A549 (cell line): ENCODE data around the gene NEK9. TPM values are rescaled to one million over a fixed set of nuclear protein-coding genes. Genes with fewer than 3 reads are reported as not detected.

ENCODE experiments used
- ATAC-seq, 2 experiments: fragments of 200-7000 bp in 1 of 2; fragments of >200 bp in 1 of 2; cut with Nextera tagmentation in 1 of 2; cut with Tn5 transposase in 1 of 2; 3 replicates each; pipeline versions ENCODE4 v1.8.0 to v1.9.1; 2018 to 2020; ENCODE audit warnings: mild to moderate bottlenecking in 1 of 2, moderate library complexity in 1 of 2
- CTCF ChIA-PET: fragments of 300-600 bp; sonication (Branson Sonifier 250); formaldehyde crosslinking; extraction: SDS; loops from one replicate; lab custom pipeline; 2021; ENCODE audit warnings: antibody characterized with exemption, inconsistent platforms; lab: Yijun Ruan, JAX
- POLR2A ChIA-PET: fragments of 350-600 bp; formaldehyde crosslinking; extraction: SDS; loops from one replicate; lab custom pipeline; 2021; ENCODE audit warnings: antibody characterized with exemption, inconsistent platforms; lab: Yijun Ruan, JAX
- DNase-seq, 2 experiments: peaks; one replicate each; pipeline versions ENCODE4 v3.0.0 to v3.0.0-alpha.2; 2011 to 2016; ENCODE audit warnings: low read depth in 1 of 2, low spot score in 1 of 2
- FAIRE-seq: peaks from 2 replicates; lab custom pipeline; 2011; peaks lifted over from hg19 to GRCh38; lab: Jason Lieb, UNC
- H3K27ac ChIP-seq, 2 experiments: fragments of >200 bp; sonication (Bioruptor Twin); formaldehyde crosslinking; 3 replicates each; pipeline ENCODE4 v1.5.1; 2016 to 2017
- H3K4me1 ChIP-seq: fragments of >200 bp; sonication (Bioruptor Twin); formaldehyde crosslinking; 3 replicates; pipeline ENCODE4 v1.6.1; 2016
- H3K4me2 ChIP-seq: fragments of >200 bp; sonication (Bioruptor Twin); formaldehyde crosslinking; 3 replicates; pipeline ENCODE4 v1.6.1; 2016
- H3K4me3 ChIP-seq: fragments of >200 bp; sonication (Bioruptor Twin); formaldehyde crosslinking; 3 replicates; pipeline ENCODE4 v1.5.1; 2016
- H3K9me3 ChIP-seq: fragments of >200 bp; sonication (Bioruptor Twin); formaldehyde crosslinking; 3 replicates; pipeline ENCODE4 v1.6.1; 2016
- ATOH8 ChIP-seq: fragments of 250-450 bp; sonication (Bioruptor Pico); IDR thresholded peaks from 2 replicates; pipeline ENCODE4 v1.5.0; 2020; ENCODE audit warnings: low read depth, mild to moderate bottlenecking, moderate library complexity
- BCL3 ChIP-seq: fragments of >200 bp; sonication (Bioruptor Twin); formaldehyde crosslinking; IDR thresholded peaks from 3 replicates; pipeline ENCODE4 v1.6.1; 2016
- CHD2 ChIP-seq: fragments of 150-350 bp; IDR thresholded peaks from 2 replicates; pipeline ENCODE4 v1.6.1; 2014; ENCODE audit warnings: low read length; ENCODE audit not compliant: partially characterized antibody
- EHF ChIP-seq: fragments of 250-450 bp; sonication (Bioruptor Pico); IDR thresholded peaks from 2 replicates; pipeline ENCODE4 v1.5.0; 2020; ENCODE audit warnings: mild to moderate bottlenecking
- EP300 ChIP-seq, 2 experiments: fragments of >200 bp; sonication (Bioruptor Twin); formaldehyde crosslinking; IDR thresholded peaks; 2 replicates in 1 of 2; 3 replicates in 1 of 2; pipeline ENCODE4 v1.6.1; 2016 to 2017
- ESRRA ChIP-seq: fragments of 150-350 bp; IDR thresholded peaks from 2 replicates; pipeline ENCODE4 v1.6.1; 2014; ENCODE audit warnings: mild to moderate bottlenecking, low read length, borderline replicate concordance
- HDAC2 ChIP-seq: fragments of 200-600 bp; sonication (generic); IDR thresholded peaks from 2 replicates; pipeline ENCODE4 v1.6.1; 2016
- HEYL ChIP-seq: fragments of 250-450 bp; sonication (Bioruptor Pico); IDR thresholded peaks from 2 replicates; pipeline ENCODE4 v1.8.0; 2021; ENCODE audit warnings: mild to moderate bottlenecking, moderate library complexity
- HOXB13 ChIP-seq: fragments of 250-450 bp; sonication (Bioruptor Pico); IDR thresholded peaks from 2 replicates; pipeline ENCODE4 v1.5.0; 2020; ENCODE audit warnings: low read depth, mild to moderate bottlenecking, moderate library complexity
- HOXB5 ChIP-seq: fragments of 250-450 bp; sonication (Bioruptor Pico); IDR thresholded peaks from 2 replicates; pipeline ENCODE4 v1.5.0; 2020; ENCODE audit warnings: mild to moderate bottlenecking, moderate library complexity
- JUN ChIP-seq, 2 experiments: fragments of >200 bp; sonication (Bioruptor Twin); formaldehyde crosslinking; IDR thresholded peaks; 2 replicates in 1 of 2; 3 replicates in 1 of 2; pipeline ENCODE4 v1.6.1; 2016 to 2017
- MAX ChIP-seq: IDR thresholded peaks from 2 replicates; pipeline ENCODE4 v1.6.1; 2012
- MYC ChIP-seq: IDR thresholded peaks from 2 replicates; pipeline ENCODE4 v1.6.1; 2012; ENCODE audit warnings: mild to moderate bottlenecking, inconsistent platforms, low read length, improper control_type of control experiment, borderline replicate concordance
- NPAS2 ChIP-seq: fragments of 250-450 bp; sonication (Bioruptor Pico); IDR thresholded peaks from 2 replicates; pipeline ENCODE4 v1.8.0; 2022; ENCODE audit warnings: mild to moderate bottlenecking, moderate library complexity, borderline replicate concordance
- PHF8 ChIP-seq: fragments of 200-600 bp; sonication (generic); IDR thresholded peaks from 2 replicates; pipeline ENCODE4 v1.6.1; 2016; ENCODE audit warnings: low read depth, mild to moderate bottlenecking, antibody characterized with exemption, moderate library complexity, borderline replicate concordance
- RARB ChIP-seq: fragments of 250-450 bp; sonication (Bioruptor Pico); IDR thresholded peaks from 2 replicates; pipeline ENCODE4 v1.8.0; 2021; ENCODE audit warnings: mild to moderate bottlenecking, moderate library complexity
- REST ChIP-seq: fragments of 200-600 bp; sonication (generic); IDR thresholded peaks from 2 replicates; pipeline ENCODE4 v1.6.1; 2016; ENCODE audit warnings: antibody characterized with exemption, mild to moderate bottlenecking, moderate library complexity
- RFX5 ChIP-seq: fragments of 450-650 bp; IDR thresholded peaks from 2 replicates; pipeline ENCODE4 v1.7.1; 2014; ENCODE audit warnings: antibody characterized with exemption, mild to moderate bottlenecking, moderate library complexity
- RNF2 ChIP-seq: fragments of 200-600 bp; sonication (generic); IDR thresholded peaks from 2 replicates; pipeline ENCODE4 v1.6.1; 2016; ENCODE audit warnings: low read depth, mild to moderate bottlenecking, antibody characterized with exemption, moderate library complexity, borderline replicate concordance
- TFCP2L1 ChIP-seq: fragments of 250-450 bp; sonication (Bioruptor Pico); IDR thresholded peaks from 2 replicates; pipeline ENCODE4 v1.5.0; 2021; ENCODE audit warnings: mild to moderate bottlenecking
- TP53 ChIP-seq: fragments of 250-450 bp; sonication (Bioruptor Pico); IDR thresholded peaks from 2 replicates; pipeline ENCODE4 v1.5.0; 2021; ENCODE audit warnings: mild to moderate bottlenecking, moderate library complexity
- WGBS: methylation state at CpG from one replicate; pipeline ENCODE4 v1.1.6; 2017; ENCODE audit errors: missing lambda C conversion rate; 5-methylcytosine and 5-hydroxymethylcytosine counted together
- polyA plus RNA-seq, 4 experiments: library from polyadenylated mRNA; depleted of rRNA in 3 of 4; stranded (reverse); fragments of >200 nt; fragmentation: RNase III in 1 of 4; extraction: RNeasy Plus Mini Kit Qiagen cat#74134 plus additional on column Dnase treatment in 1 of 4; gene quantifications; 2 replicates in 3 of 4; 3 replicates in 1 of 4; pipeline ENCODE4 v1.2.3, GENCODE V29; 2011 to 2017
- TF ChIP-seq, protein P1 (sequence below): IDR thresholded peaks from 2 replicates; pipeline ENCODE4 v1.6.1; 2012
- TF ChIP-seq, protein P2 (sequence below): IDR thresholded peaks from 2 replicates; pipeline ENCODE4 v1.6.1; 2012; ENCODE audit warnings: low read depth, borderline replicate concordance
- TF ChIP-seq, protein P3 (sequence below): fragments of >200 bp; sonication (Bioruptor Twin); formaldehyde crosslinking; IDR thresholded peaks from 2 replicates; pipeline ENCODE4 v1.6.1; 2016

The NEK9 gene
- polyA plus RNA-seq, 2 of the 4 experiments (the other 2 are of a cell fraction), result 49.4 to 75.9 TPM

DNA sequence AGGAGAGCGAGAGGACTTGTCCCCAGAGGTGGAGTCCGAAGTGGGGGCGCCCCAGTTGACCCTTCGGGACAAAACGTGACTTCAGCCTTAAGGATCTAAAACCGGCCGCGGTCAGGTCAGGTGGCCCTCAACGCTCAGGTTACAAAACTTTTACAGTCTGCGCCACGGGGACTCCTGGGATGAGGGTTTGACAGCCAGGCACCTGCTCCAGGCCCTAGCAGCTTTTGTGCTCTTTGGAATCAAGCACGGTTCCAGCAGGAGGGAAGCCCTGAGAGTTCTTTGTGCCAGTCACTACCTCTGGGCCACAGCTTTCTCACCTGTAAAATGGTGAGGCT lies 57.1 kb downstream of the NEK9 start:
- POLR2A ChIA-PET, result interaction anchor here (0.6 to 1.1 kb wide), 8 partner anchors 8 to 306 kb away, joined by 3 read pairs; partner anchors contain the start of genes FOS, MLH3 and YLPM1
- Histone ChIP-seq H3K4me1 (peaks cover 16% of the 10 kb centered on the region), H3K4me3 (peak overlapping the region; percentile 61), H3K27ac (peak overlapping the region; percentile 88 to 95), H3K4me2 (peak overlapping the region; percentile 92), H3K9me3 (no peaks in the 10 kb centered on the region)
- DNase-seq (no peak), ATAC-seq (peak; percentile 8 to 19; a peak in 5 of 6 replicates), FAIRE-seq (no peak)
- CTCF ChIA-PET, result interaction anchor here (1.0 to 11.4 kb wide), 4 partner anchors 16 to 165 kb away, joined by 3 to 85 read pairs (median 4); no protein-coding TSS in a partner anchor
- 37% methylated on average over 12 of the region's 12 CpGs for WGBS
- TF ChIP-seq, protein P1, sequence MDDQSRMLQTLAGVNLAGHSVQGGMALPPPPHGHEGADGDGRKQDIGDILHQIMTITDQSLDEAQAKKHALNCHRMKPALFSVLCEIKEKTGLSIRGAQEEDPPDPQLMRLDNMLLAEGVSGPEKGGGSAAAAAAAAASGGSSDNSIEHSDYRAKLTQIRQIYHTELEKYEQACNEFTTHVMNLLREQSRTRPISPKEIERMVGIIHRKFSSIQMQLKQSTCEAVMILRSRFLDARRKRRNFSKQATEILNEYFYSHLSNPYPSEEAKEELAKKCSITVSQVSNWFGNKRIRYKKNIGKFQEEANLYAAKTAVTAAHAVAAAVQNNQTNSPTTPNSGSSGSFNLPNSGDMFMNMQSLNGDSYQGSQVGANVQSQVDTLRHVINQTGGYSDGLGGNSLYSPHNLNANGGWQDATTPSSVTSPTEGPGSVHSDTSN, result 0 out of 2 replicates have a peak, but pooled peaks have one; percentile 3
- 0 out of 2 replicates have a peak, but pooled peaks have one; percentile 12 for TF ChIP-seq TFCP2L1 (CRISPR knock-in tag)
- TF ChIP-seq EP300 (IDR thresholded peaks at IDR 0.05), result no peak

GRCh38 chr14:75069121-75069810 lies 57.6 kb downstream of the NEK9 start, which contains the start of gene ZC2HC1C:
Gene ZC2HC1C, plus strand, starts transcription at chr14:75069641. Its CDS starts 933 bp downstream, at chr14:75070574.
- ATAC-seq (peak; percentile 87 to 92), FAIRE-seq (no peak), DNase-seq (peak; percentile 84 to 91)
- CTCF ChIA-PET, result interaction anchor here (1.3 to 11.4 kb wide), 3 partner anchors 17 to 122 kb away, joined by 3 to 85 read pairs (median 4); no protein-coding TSS in a partner anchor
- H3K4me3 ChIP-seq, result peak within 1 kb of the TSS; percentile 61
- H3K27ac ChIP-seq, result peak within 1 kb of the TSS; percentile 88 to 95
- no peaks in the 10 kb centered on the region for H3K9me3 ChIP-seq
- 2% methylated on average over 50 of the region's 58 CpGs for WGBS
- POLR2A ChIA-PET, result interaction anchor here (0.6 to 1.1 kb wide), 8 partner anchors 8 to 306 kb away, joined by 3 read pairs; partner anchors contain the start of genes FOS, MLH3 and YLPM1
- H3K4me2 ChIP-seq, result peak within 1 kb of the TSS; percentile 92
- H3K4me1 ChIP-seq, result peaks cover 19% of the 10 kb centered on the region
- TF ChIP-seq, protein P2, sequence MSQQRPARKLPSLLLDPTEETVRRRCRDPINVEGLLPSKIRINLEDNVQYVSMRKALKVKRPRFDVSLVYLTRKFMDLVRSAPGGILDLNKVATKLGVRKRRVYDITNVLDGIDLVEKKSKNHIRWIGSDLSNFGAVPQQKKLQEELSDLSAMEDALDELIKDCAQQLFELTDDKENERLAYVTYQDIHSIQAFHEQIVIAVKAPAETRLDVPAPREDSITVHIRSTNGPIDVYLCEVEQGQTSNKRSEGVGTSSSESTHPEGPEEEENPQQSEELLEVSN, result peak; percentile 92
- 0 out of 2 replicates have a peak, but pooled peaks have one; percentile 71 for TF ChIP-seq EHF (CRISPR knock-in tag)
- peak; percentile 64; the same call in 1 of the 3 replicates for TF ChIP-seq BCL3
- TF ChIP-seq JUN (IDR thresholded peaks at IDR 0.05), result peak; percentile 88 to 93
- TF ChIP-seq TP53, result 0 out of 2 replicates have a peak, but pooled peaks have one; percentile 73
- 0 out of 2 replicates have a peak, but pooled peaks have one; percentile 23 for TF ChIP-seq NPAS2 (CRISPR knock-in tag)
- peak; percentile 85 for TF ChIP-seq HOXB5 (CRISPR knock-in tag)
- no peak for TF ChIP-seq TFCP2L1 (CRISPR knock-in tag)
- TF ChIP-seq CHD2, result no peak
- no peak for TF ChIP-seq REST
- 0 out of 2 replicates have a peak, but pooled peaks have one; percentile 32 for TF ChIP-seq HEYL (CRISPR knock-in tag)
- no peak for TF ChIP-seq HDAC2
- TF ChIP-seq ESRRA, result peak; percentile 99
- TF ChIP-seq RNF2, result no peak
- 0 out of 2 replicates have a peak, but pooled peaks have one; percentile 36 for TF ChIP-seq RFX5
- TF ChIP-seq, protein P3, sequence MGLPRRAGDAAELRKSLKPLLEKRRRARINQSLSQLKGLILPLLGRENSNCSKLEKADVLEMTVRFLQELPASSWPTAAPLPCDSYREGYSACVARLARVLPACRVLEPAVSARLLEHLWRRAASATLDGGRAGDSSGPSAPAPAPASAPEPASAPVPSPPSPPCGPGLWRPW, result no peak
- TF ChIP-seq ATOH8 (CRISPR knock-in tag), result peak; percentile 77
- peak; percentile 91; the same call in 1 of the 2 replicates for TF ChIP-seq MYC
- TF ChIP-seq, protein P1, result peak; percentile 45; the same call in 1 of the 2 replicates
- peak; percentile 81; the same call in 1 of the 2 replicates for TF ChIP-seq PHF8
- TF ChIP-seq RARB, result peak; percentile 31
- peak; percentile 94 for TF ChIP-seq MAX
- 0 out of 2 replicates have a peak, but pooled peaks have one; percentile 59 for TF ChIP-seq HOXB13 (CRISPR knock-in tag)
